HG03139 (cell line): ENCODE data around the gene KRTAP4-4.

Source experiments
- ATAC-seq: cut with Tn5 transposase; IDR thresholded peaks from one replicate; pipeline ENCODE4 v1.9.1; 2021; ENCODE audit not compliant: unreplicated experiment

The KRTAP4-4 gene

DNA sequence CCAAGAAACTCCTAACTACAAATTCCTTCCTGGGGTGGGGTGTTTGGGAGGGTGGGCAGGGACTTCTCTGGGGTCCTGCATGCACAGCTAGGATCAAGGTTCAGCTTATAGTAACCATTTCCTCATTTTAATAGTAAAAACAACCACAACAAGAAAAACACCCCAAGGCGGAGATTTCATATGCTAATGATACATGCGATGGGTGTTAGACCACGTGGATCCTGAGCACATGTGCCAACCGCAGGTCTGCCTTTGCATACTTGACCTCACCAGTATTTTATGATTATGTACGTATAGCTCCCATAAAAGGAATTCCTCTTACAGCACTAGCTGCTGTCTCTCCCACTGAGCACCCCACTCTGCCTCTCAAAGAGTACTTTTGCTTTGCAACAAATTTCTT is 44.3 kb downstream of the KRTAP4-4 start:
- no peak for ATAC-seq

DNA sequence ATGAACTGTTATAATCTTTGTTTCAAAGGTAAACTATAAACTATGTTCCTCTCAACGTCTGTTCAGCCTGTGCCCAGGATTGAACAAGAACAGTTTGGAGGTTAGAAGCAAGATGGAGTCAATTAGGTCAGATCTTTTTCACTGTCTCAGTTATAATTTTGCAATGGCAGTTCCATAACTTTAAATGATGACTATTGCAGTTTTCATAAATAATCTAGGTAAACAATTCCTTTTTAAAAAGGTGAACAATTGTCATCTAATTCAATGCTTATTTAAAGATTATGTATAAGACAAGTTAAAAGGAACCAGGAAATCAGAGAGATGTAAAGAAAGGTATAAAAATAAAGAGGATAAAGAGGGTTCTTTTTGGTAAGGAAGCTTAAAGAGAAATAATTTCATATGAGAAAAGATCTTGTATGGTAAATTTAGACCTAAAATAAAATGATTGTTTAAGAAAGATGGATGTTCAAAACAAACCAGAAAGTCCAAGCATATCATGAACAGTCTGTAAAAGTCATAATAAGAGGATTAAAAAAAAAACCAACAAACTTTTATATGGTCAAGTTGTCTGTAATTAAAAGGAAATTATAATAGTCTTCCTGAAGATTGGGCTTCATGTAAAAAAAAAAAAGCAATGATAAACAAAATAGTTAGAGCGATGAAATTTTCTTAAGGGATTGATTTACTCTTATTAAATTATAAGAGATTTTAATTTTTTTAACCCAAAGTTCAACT is 49.2 kb downstream of the KRTAP4-4 start:
- ATAC-seq: no peak
